Measurements from ENCODE around the gene RC3H1.

Gene RC3H1

DNA sequence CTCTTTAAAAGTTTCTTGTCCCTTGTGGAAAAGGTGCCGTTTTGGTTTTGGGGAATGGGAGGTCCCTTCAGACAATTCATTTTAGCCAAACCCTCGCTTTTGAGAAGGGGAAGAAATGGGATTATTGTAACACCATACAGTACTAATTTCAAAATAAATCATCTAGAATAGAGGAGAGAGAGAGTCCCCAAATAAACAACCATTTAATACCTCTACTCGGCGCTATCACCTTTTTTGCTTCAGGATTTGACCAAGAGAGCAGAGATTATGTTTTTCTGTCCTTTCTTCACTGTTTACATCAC, 770 bp upstream of the RC3H1 start:
- Histone ChIP-seq H3K27me3 (ENCODE audit: control insufficient read depth, insufficient read depth, low read length) (no peaks in the 10 kb centered on the region), H3K36me3 (ENCODE audit: insufficient read depth, low read length) (no peaks in the 10 kb centered on the region), H3K9ac (ENCODE audit: low read depth, low read length) (peak overlapping the region; percentile 93), H3K4me1 (ENCODE audit: control insufficient read depth, insufficient read depth, low read length) (peaks cover 32% of the 10 kb centered on the region), H3K4me3 (ENCODE audit: low read length) (peak overlapping the region; percentile 99), H3K4me2 (ENCODE audit: low read length) (peak overlapping the region; percentile 95), H3K9me3 (replicated peaks; ENCODE audit: low read length) (no peaks in the 10 kb centered on the region)

DNA sequence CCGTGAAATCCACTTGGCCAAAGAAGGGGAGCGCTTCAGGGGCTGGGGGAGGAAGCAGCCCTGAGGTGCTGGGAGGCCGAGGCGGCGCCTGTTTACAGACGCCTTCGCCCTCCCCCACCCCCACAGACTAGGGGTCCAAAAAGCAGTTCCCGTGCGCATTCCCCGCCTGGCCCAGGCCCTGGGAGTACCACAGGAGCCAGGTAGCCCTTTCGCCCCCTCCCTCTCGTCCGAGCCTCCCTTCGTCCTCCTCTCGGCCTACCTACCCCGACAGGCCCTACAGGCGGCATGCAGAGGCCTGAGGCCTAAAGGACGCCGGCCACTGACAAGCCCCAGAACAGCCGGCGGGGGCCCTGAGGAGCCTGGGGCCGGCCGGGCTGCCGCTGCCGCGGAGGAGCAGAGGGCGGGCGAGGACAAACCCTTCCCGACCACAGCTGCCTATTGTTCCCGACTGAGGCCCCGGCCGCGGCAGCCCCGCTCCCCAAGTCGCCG, 522 bp downstream of the RC3H1 start:
- H3K9me3 ChIP-seq (replicated peaks; ENCODE audit: low read length): no peaks in the 10 kb centered on the region
- peaks cover 36% of the 10 kb centered on the region for H3K4me1 ChIP-seq (ENCODE audit: control insufficient read depth, insufficient read depth, low read length)
- H3K9ac ChIP-seq (ENCODE audit: low read depth, low read length): peak overlapping the region; percentile 93
- peak overlapping the region; percentile 95 for H3K4me2 ChIP-seq (ENCODE audit: low read length)
- no peaks in the 10 kb centered on the region for H3K36me3 ChIP-seq (ENCODE audit: insufficient read depth, low read length)
- H3K27me3 ChIP-seq (ENCODE audit: control insufficient read depth, insufficient read depth, low read length): no peaks in the 10 kb centered on the region
- H3K4me3 ChIP-seq (ENCODE audit: low read length): peak overlapping the region; percentile 99

DNA sequence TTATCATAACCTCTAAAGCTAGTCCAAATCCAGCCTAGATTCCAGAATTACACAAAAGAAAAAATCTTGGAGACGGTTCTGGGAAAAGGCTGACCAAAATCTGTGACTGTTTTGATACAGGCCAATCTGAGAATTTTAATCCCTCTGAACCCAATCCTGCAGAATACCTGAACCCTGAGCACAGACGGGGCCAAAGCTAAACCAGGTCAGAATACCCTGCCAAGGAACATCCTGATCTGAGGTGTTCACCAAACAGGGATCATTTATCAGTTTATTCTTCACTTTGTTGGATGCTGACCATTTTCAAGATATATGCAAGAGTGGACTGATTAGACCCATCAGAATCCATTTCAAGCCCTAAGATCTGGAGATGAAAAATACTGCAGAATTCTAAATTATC, 3.6 kb downstream of the RC3H1 start:
- no peak overlapping the region for H3K4me3 ChIP-seq (ENCODE audit: low read length)
- H3K4me2 ChIP-seq (ENCODE audit: low read length): peak overlapping the region; percentile 46
- H3K9me3 ChIP-seq (replicated peaks; ENCODE audit: low read length): no peaks in the 10 kb centered on the region
- peaks cover 36% of the 10 kb centered on the region for H3K4me1 ChIP-seq (ENCODE audit: control insufficient read depth, insufficient read depth, low read length)
- H3K36me3 ChIP-seq (ENCODE audit: insufficient read depth, low read length): no peaks in the 10 kb centered on the region
- no peaks in the 10 kb centered on the region for H3K27me3 ChIP-seq (ENCODE audit: control insufficient read depth, insufficient read depth, low read length)
- H3K9ac ChIP-seq (ENCODE audit: low read depth, low read length): no peak overlapping the region

DNA sequence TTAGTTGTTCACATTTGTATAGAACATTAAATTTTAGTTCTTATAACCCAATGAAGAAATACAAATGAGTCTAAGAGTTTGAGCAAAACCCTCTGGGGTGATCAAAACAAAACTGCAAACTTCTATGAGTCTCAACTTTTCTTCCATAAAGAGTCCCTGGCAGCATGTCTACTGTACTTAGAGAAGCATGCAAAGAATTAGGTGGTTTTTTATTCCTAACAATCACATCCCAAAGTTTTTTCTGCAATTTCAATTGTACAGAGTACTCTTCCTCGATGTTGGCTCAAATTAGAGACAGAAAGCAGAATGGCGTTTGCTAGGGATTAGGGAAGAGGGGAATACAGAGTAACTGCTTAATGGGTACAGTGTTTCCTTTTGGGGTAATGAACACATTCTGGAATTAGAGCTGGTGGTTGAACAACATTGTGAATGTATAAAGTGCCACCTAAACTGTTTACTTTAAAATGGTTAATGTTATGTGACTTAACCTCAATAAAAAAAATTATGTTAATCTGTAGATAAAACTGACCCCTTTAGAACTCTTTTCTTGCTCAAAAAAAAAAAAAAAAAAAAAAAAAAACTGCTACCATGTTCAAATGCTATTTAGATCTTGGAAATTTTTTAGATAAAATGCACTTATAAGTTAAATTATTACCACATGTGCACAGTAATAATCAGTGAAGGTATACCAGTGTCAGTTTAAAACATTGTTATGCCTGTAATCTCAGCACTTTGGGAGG, 4.8 kb downstream of the RC3H1 start:
- Histone ChIP-seq H3K4me1 (ENCODE audit: control insufficient read depth, insufficient read depth, low read length) (peaks cover 25% of the 10 kb centered on the region), H3K9me3 (replicated peaks; ENCODE audit: low read length) (no peaks in the 10 kb centered on the region), H3K4me3 (ENCODE audit: low read length) (no peak overlapping the region), H3K27me3 (ENCODE audit: control insufficient read depth, insufficient read depth, low read length) (no peaks in the 10 kb centered on the region), H3K36me3 (ENCODE audit: insufficient read depth, low read length) (no peaks in the 10 kb centered on the region), H3K4me2 (ENCODE audit: low read length) (peak overlapping the region; percentile 18), H3K9ac (ENCODE audit: low read depth, low read length) (no peak overlapping the region)

DNA sequence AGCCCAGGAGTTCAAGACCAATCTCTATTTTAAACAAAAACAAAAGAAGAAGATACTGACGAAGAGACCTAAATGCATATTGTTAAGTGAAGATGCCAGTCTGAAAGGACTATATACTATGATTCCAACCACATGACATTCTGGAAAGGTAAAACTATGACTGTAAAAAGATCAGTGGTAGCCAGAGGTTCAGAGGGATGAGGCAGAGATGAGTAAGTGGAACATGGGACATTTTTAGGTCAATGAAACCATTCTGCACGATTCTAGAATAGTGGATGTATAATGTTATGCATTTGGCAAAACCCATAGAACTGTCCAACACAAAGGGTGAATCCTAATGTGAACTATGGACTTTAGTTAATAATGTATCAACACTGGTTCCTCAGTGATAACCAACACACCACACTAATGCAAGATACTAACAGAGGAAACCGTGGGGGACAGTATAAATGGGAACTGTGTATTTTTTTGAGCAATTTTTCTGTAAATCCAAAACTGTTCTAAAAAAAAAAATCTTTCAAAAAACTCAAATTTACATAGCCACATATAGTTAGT, 8.2 kb downstream of the RC3H1 start:
- Histone ChIP-seq H3K4me3 (ENCODE audit: low read length) (no peak overlapping the region), H3K27me3 (ENCODE audit: control insufficient read depth, insufficient read depth, low read length) (no peaks in the 10 kb centered on the region), H3K9me3 (replicated peaks; ENCODE audit: low read length) (no peaks in the 10 kb centered on the region), H3K4me1 (ENCODE audit: control insufficient read depth, insufficient read depth, low read length) (peaks cover 11% of the 10 kb centered on the region), H3K9ac (ENCODE audit: low read depth, low read length) (no peak overlapping the region), H3K4me2 (ENCODE audit: low read length) (no peak overlapping the region), H3K36me3 (ENCODE audit: insufficient read depth, low read length) (no peaks in the 10 kb centered on the region)

DNA sequence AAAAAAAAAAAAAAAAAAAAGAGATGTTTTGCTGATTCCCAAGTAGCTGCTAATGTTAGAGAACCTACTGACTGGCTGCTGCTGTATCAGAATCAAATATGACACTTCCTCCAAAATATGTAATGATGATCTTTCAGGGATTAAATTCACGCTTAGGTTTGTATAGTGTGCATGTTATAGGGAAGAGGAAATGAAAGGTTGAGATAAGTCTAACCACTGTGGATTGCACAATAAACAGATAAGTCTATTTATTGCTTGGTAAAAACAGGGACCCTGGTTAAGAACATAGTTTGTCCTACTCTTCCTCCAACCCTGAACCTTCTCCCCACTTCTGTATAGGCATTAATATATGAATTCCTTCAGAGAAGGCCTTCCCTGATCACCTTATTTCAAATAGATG, 13.2 kb downstream of the RC3H1 start:
- no peaks in the 10 kb centered on the region for H3K9me3 ChIP-seq (replicated peaks; ENCODE audit: low read length)
- H3K27me3 ChIP-seq (ENCODE audit: control insufficient read depth, insufficient read depth, low read length): no peaks in the 10 kb centered on the region
- H3K9ac ChIP-seq (ENCODE audit: low read depth, low read length): no peak overlapping the region
- H3K4me1 ChIP-seq (ENCODE audit: control insufficient read depth, insufficient read depth, low read length): peaks cover 27% of the 10 kb centered on the region
- H3K36me3 ChIP-seq (ENCODE audit: insufficient read depth, low read length): no peaks in the 10 kb centered on the region
- H3K4me3 ChIP-seq (ENCODE audit: low read length): no peak overlapping the region
- H3K4me2 ChIP-seq (ENCODE audit: low read length): no peak overlapping the region

DNA sequence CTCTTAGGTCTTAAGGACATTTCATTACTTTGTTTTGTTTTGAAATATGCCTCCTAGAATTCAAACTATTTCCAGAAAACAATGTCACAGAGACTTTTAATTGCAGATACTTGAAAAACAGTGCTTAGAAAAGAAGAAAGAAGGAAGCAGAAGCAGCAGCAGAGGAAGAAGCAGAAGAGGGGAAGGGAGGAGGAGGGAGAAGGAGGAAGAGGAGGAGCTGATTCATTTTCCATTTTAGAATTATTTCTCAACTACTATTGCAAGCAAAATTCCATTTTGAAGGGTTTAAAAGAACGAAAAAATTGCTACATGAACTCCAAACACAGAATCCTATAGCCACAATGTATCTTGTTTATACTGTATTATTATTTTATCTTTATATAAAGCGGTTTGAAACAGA, 13.9 kb downstream of the RC3H1 start:
- peaks cover 27% of the 10 kb centered on the region for H3K4me1 ChIP-seq (ENCODE audit: control insufficient read depth, insufficient read depth, low read length)
- no peak overlapping the region for H3K9ac ChIP-seq (ENCODE audit: low read depth, low read length)
- H3K9me3 ChIP-seq (replicated peaks; ENCODE audit: low read length): no peaks in the 10 kb centered on the region
- no peaks in the 10 kb centered on the region for H3K36me3 ChIP-seq (ENCODE audit: insufficient read depth, low read length)
- no peak overlapping the region for H3K4me2 ChIP-seq (ENCODE audit: low read length)
- no peak overlapping the region for H3K4me3 ChIP-seq (ENCODE audit: low read length)
- H3K27me3 ChIP-seq (ENCODE audit: control insufficient read depth, insufficient read depth, low read length): no peaks in the 10 kb centered on the region

DNA sequence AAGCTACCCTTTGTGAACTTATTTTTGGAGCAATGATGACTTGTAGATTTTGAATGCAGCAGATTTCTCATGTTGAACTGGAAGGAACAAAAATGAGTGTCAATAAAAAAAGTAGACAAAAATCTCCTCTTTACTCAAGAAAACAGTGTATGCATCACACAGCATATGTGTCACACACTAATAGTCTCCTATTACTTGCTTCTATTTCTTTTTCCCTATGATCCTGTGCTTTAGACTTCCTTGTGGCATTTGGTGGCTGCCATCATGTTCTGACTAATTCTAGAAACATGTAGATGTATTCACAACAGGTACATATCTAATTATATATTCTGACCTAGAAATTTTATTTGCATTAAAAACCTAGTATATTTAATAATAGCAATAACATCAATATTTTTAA, 14.3 kb downstream of the RC3H1 start:
- no peaks in the 10 kb centered on the region for H3K9me3 ChIP-seq (replicated peaks; ENCODE audit: low read length)
- peaks cover 27% of the 10 kb centered on the region for H3K4me1 ChIP-seq (ENCODE audit: control insufficient read depth, insufficient read depth, low read length)
- no peak overlapping the region for H3K4me3 ChIP-seq (ENCODE audit: low read length)
- H3K36me3 ChIP-seq (ENCODE audit: insufficient read depth, low read length): no peaks in the 10 kb centered on the region
- H3K4me2 ChIP-seq (ENCODE audit: low read length): no peak overlapping the region
- H3K9ac ChIP-seq (ENCODE audit: low read depth, low read length): no peak overlapping the region
- H3K27me3 ChIP-seq (ENCODE audit: control insufficient read depth, insufficient read depth, low read length): no peaks in the 10 kb centered on the region

DNA sequence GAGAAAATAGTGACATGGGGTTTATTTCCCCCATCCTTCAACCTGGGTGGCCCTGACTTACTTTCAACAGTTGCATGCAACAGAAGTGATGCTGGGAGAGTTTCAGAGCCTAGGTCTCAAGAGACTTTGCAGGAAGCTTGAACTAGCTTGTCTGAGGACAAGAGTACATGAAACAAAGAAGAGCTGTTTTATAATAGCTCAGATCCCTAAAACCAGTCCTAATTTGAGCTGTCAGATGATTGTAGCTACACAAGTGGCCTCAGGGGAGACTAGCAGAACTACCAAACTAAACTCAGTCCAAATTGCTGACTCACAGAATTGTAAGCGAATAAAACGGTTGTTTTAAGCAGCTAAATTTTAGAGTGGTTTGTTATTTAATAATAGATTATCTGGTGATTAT, 17.1 kb downstream of the RC3H1 start:
- Histone ChIP-seq H3K4me2 (ENCODE audit: low read length) (no peak overlapping the region), H3K9ac (ENCODE audit: low read depth, low read length) (no peak overlapping the region)

DNA sequence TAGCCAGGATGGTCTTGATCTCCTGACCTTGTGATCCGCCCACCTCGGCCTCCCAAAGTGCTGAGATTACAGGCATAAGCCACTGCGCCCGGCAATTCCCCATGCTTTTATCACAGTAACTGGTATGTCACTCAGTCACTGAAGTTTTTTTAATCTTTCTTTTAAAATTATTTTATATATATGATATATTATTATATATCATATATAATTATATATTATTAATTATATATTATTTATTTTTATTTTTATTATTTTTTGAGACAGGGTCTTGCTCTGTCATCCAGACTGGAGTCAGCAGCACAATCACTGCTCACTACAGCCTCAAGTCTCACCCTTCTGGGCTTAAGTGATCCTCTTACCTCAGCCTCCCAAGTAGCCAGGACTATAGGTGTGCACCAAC, 18.3 kb downstream of the RC3H1 start:
- Histone ChIP-seq H3K9ac (ENCODE audit: low read depth, low read length) (no peak overlapping the region), H3K27me3 (ENCODE audit: control insufficient read depth, insufficient read depth, low read length) (no peaks in the 10 kb centered on the region), H3K4me1 (ENCODE audit: control insufficient read depth, insufficient read depth, low read length) (peaks cover 30% of the 10 kb centered on the region), H3K36me3 (ENCODE audit: insufficient read depth, low read length) (no peaks in the 10 kb centered on the region), H3K4me2 (ENCODE audit: low read length) (no peak overlapping the region), H3K4me3 (ENCODE audit: low read length) (no peak overlapping the region), H3K9me3 (replicated peaks; ENCODE audit: low read length) (no peaks in the 10 kb centered on the region)

More for the DNA sequence above, 17.1 kb downstream of the RC3H1 start:
- H3K9me3 ChIP-seq (replicated peaks; ENCODE audit: low read length): no peaks in the 10 kb centered on the region
- no peaks in the 10 kb centered on the region for H3K36me3 ChIP-seq (ENCODE audit: insufficient read depth, low read length)
- no peaks in the 10 kb centered on the region for H3K27me3 ChIP-seq (ENCODE audit: control insufficient read depth, insufficient read depth, low read length)
- no peak overlapping the region for H3K4me3 ChIP-seq (ENCODE audit: low read length)
- H3K4me1 ChIP-seq (ENCODE audit: control insufficient read depth, insufficient read depth, low read length): peaks cover 32% of the 10 kb centered on the region

DNA sequence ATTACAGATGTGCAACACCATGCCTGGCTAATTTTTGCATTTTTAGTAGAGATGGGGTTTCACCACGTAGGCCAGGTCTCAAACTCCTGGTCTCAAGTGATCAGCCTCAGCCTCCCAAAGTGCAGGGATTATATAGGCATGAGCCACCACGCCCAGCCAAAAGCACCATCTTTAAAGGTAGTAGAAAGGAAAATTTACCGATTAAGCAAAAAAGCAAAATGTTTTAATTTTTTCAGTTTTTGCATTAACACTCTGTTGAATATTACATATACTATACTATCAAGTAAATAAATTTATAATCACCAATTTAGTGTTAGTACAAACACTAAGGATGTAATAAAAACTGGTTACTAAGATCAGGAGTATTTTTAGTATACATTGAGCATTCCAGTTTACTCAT, 20.6 kb downstream of the RC3H1 start:
- no peaks in the 10 kb centered on the region for H3K9me3 ChIP-seq (replicated peaks; ENCODE audit: low read length)
- no peaks in the 10 kb centered on the region for H3K27me3 ChIP-seq (ENCODE audit: control insufficient read depth, insufficient read depth, low read length)
- peaks cover 23% of the 10 kb centered on the region for H3K4me1 ChIP-seq (ENCODE audit: control insufficient read depth, insufficient read depth, low read length)
- no peak overlapping the region for H3K4me3 ChIP-seq (ENCODE audit: low read length)
- H3K36me3 ChIP-seq (ENCODE audit: insufficient read depth, low read length): no peaks in the 10 kb centered on the region
- H3K4me2 ChIP-seq (ENCODE audit: low read length): no peak overlapping the region
- no peak overlapping the region for H3K9ac ChIP-seq (ENCODE audit: low read depth, low read length)

DNA sequence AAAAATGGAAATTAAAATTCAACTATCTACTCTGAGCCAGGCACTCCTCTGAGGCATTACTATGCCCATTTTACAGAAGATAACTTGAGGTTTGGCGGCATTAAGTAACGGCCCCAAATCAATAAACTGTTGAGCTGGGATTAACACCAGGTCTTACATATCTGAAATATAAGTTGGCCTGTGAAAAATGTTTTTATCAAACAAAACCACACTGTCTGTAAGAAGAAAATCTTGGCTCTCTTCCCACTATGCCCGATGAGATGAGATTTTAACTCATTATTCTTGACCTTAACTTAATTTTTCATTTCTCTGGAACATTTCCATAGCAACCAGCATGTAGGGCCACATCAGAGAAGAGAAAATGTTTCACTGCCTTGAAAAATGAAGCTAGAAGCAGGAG, 21.8 kb downstream of the RC3H1 start:
- H3K27me3 ChIP-seq (ENCODE audit: control insufficient read depth, insufficient read depth, low read length): no peaks in the 10 kb centered on the region
- no peak overlapping the region for H3K4me3 ChIP-seq (ENCODE audit: low read length)
- H3K4me2 ChIP-seq (ENCODE audit: low read length): no peak overlapping the region

More for the DNA sequence above, 21.8 kb downstream of the RC3H1 start:
- no peaks in the 10 kb centered on the region for H3K9me3 ChIP-seq (replicated peaks; ENCODE audit: low read length)
- no peaks in the 10 kb centered on the region for H3K36me3 ChIP-seq (ENCODE audit: insufficient read depth, low read length)
- peaks cover 20% of the 10 kb centered on the region for H3K4me1 ChIP-seq (ENCODE audit: control insufficient read depth, insufficient read depth, low read length)
- no peak overlapping the region for H3K9ac ChIP-seq (ENCODE audit: low read depth, low read length)

Measured in skeletal muscle satellite cell (primary cell).